Loucy (cell line): ENCODE results near the gene DOCK9.

Experiments
- H2AFZ ChIP-seq: fragments of 200-600 bp; sonication (generic); 2 replicates; pipeline ENCODE4 v1.6.0; 2016; ENCODE audit warnings: antibody characterized with exemption, mild to moderate bottlenecking, low read length, moderate library complexity
- H3F3A ChIP-seq: fragments of 200-600 bp; 2 replicates; pipeline ENCODE4 v1.6.0; 2016; ENCODE audit warnings: antibody characterized with exemption, low read depth, mild to moderate bottlenecking
- H3K27me3 ChIP-seq: fragments of 200-600 bp; sonication (generic); 2 replicates; pipeline ENCODE4 v1.6.1; 2014; ENCODE audit warnings: low read length, mild to moderate bottlenecking; ENCODE audit not compliant: insufficient read depth, poor library complexity, severe bottlenecking
- H3K36me3 ChIP-seq: fragments of 200-600 bp; sonication (generic); 2 replicates; pipeline ENCODE4 v1.6.1; 2016; ENCODE audit warnings: low read length; ENCODE audit not compliant: insufficient read depth
- H3K4me1 ChIP-seq: fragments of 200-600 bp; sonication (generic); 2 replicates; pipeline ENCODE4 v1.5.1; 2014; ENCODE audit warnings: low read length, mild to moderate bottlenecking; ENCODE audit not compliant: insufficient read depth, poor library complexity, severe bottlenecking
- H3K4me2 ChIP-seq: fragments of 200-600 bp; sonication (generic); 2 replicates; pipeline ENCODE4 v1.6.0; 2014; ENCODE audit warnings: antibody characterized with exemption, low read length, low read depth, mild to moderate bottlenecking; ENCODE audit not compliant: poor library complexity, severe bottlenecking
- H3K4me3 ChIP-seq: fragments of 200-600 bp; sonication (generic); 2 replicates; pipeline ENCODE4 v1.5.1; 2014; ENCODE audit warnings: low read length, mild to moderate bottlenecking, mixed read lengths; ENCODE audit not compliant: poor library complexity, severe bottlenecking
- H3K79me2 ChIP-seq: fragments of 200-600 bp; sonication (generic); 2 replicates; pipeline ENCODE4 v1.6.1; 2014; ENCODE audit warnings: low read length; ENCODE audit not compliant: insufficient read depth
- H3K9ac ChIP-seq: fragments of 200-600 bp; sonication (generic); 2 replicates; pipeline ENCODE4 v1.6.0; 2014; ENCODE audit warnings: mild to moderate bottlenecking, low read depth, low read length, moderate library complexity; ENCODE audit not compliant: poor library complexity, severe bottlenecking
- H3K9me2 ChIP-seq: fragments of 200-600 bp; sonication (generic); replicated peaks from 2 replicates; pipeline ENCODE4 v1.6.1; 2016; ENCODE audit warnings: low read depth, low read length, mixed read lengths
- H3K9me3 ChIP-seq: fragments of 200-600 bp; sonication (generic); 2 replicates; pipeline ENCODE4 v1.6.1; 2014; ENCODE audit warnings: mild to moderate bottlenecking, antibody characterized with exemption, low read length, low read depth; ENCODE audit not compliant: insufficient read depth
- H4K20me1 ChIP-seq: fragments of 200-600 bp; sonication (generic); 2 replicates; pipeline ENCODE4 v1.6.0; 2014; ENCODE audit warnings: antibody characterized with exemption, low read length, mild to moderate bottlenecking; ENCODE audit not compliant: insufficient read depth, poor library complexity, severe bottlenecking
- CTCF ChIP-seq: fragments of 200-600 bp; sonication (generic); conservative IDR thresholded peaks from 2 replicates; pipeline ENCODE4 v1.5.1; 2014; ENCODE audit warnings: mild to moderate bottlenecking, antibody characterized with exemption, low read length
- EZH2phosphoT487 ChIP-seq: fragments of 200-600 bp; IDR thresholded peaks from 2 replicates; pipeline ENCODE4 v1.6.1; 2018; ENCODE audit warnings: antibody characterized with exemption, mild to moderate bottlenecking, moderate library complexity, borderline replicate concordance

Gene DOCK9

GRCh38 chr13:98839856-98840769 is 137.8 kb downstream of the DOCK9 start:
- Histone ChIP-seq H2AFZ (no peak overlapping the region), H3F3A (no peaks in the 10 kb centered on the region), H4K20me1 (no peaks in the 10 kb centered on the region), H3K4me3 (no peak overlapping the region), H3K9me3 (no peaks in the 10 kb centered on the region), H3K4me2 (no peak overlapping the region), H3K9me2 (no peaks in the 10 kb centered on the region), H3K4me1 (no peaks in the 10 kb centered on the region), H3K9ac (no peak overlapping the region), H3K27me3 (no peaks in the 10 kb centered on the region), H3K79me2 (no peaks in the 10 kb centered on the region), H3K36me3 (no peaks in the 10 kb centered on the region)
- TF ChIP-seq CTCF (peak; percentile 84), EZH2phosphoT487 (no peak)

- H3K9ac ChIP-seq, result no peak overlapping the region
- no peaks in the 10 kb centered on the region for H3K9me2 ChIP-seq
- H3K79me2 ChIP-seq, result no peaks in the 10 kb centered on the region
- no peaks in the 10 kb centered on the region for H3K27me3 ChIP-seq
- no peaks in the 10 kb centered on the region for H3K4me1 ChIP-seq
- no peak overlapping the region for H3K4me3 ChIP-seq
- H3K4me2 ChIP-seq, result no peak overlapping the region
- H3F3A ChIP-seq, result no peaks in the 10 kb centered on the region
- no peaks in the 10 kb centered on the region for H4K20me1 ChIP-seq
- H3K9me3 ChIP-seq, result no peaks in the 10 kb centered on the region
- TF ChIP-seq EZH2phosphoT487 (no peak), CTCF (no peak)
- H2AFZ ChIP-seq, result no peak overlapping the region
- no peaks in the 10 kb centered on the region for H3K36me3 ChIP-seq
Measured at GRCh38 chr13:98838776-98839175, 139.1 kb downstream of the DOCK9 start.

- Histone ChIP-seq H3K4me1 (no peaks in the 10 kb centered on the region), H3K36me3 (no peaks in the 10 kb centered on the region), H4K20me1 (no peaks in the 10 kb centered on the region), H2AFZ (no peak overlapping the region), H3K9ac (no peak overlapping the region), H3K9me3 (no peaks in the 10 kb centered on the region), H3K4me2 (no peak overlapping the region), H3K27me3 (no peaks in the 10 kb centered on the region), H3K4me3 (no peak overlapping the region), H3K9me2 (no peaks in the 10 kb centered on the region), H3K79me2 (no peaks in the 10 kb centered on the region), H3F3A (no peaks in the 10 kb centered on the region)
- no peak for TF ChIP-seq CTCF
- TF ChIP-seq EZH2phosphoT487, result no peak
Measured at GRCh38 chr13:98837896-98838295, 140.0 kb downstream of the DOCK9 start.
